Muscle of back (tissue), 11 donors: ENCODE data around the gene CNTRL. TPM values are rescaled to one million over a fixed set of nuclear protein-coding genes. Genes with fewer than 3 reads are reported as not detected.

ENCODE experiments used
- DNase-seq, 3 donors: peaks; one replicate each; pipeline versions ENCODE4 v3.0.0 to v3.0.0-alpha.2; 2013
- polyA plus RNA-seq, 10 donors: library from polyadenylated mRNA; unstranded; fragments of 120-200 nt; gene quantifications; one replicate each; pipeline ENCODE4 v1.2.1, GENCODE V29; 2013; ENCODE audit not compliant: insufficient read length in 10 of 10

The CNTRL gene
- polyA plus RNA-seq, 10 donors: 12.9 to 25.0 (median 18.2) TPM

DNA sequence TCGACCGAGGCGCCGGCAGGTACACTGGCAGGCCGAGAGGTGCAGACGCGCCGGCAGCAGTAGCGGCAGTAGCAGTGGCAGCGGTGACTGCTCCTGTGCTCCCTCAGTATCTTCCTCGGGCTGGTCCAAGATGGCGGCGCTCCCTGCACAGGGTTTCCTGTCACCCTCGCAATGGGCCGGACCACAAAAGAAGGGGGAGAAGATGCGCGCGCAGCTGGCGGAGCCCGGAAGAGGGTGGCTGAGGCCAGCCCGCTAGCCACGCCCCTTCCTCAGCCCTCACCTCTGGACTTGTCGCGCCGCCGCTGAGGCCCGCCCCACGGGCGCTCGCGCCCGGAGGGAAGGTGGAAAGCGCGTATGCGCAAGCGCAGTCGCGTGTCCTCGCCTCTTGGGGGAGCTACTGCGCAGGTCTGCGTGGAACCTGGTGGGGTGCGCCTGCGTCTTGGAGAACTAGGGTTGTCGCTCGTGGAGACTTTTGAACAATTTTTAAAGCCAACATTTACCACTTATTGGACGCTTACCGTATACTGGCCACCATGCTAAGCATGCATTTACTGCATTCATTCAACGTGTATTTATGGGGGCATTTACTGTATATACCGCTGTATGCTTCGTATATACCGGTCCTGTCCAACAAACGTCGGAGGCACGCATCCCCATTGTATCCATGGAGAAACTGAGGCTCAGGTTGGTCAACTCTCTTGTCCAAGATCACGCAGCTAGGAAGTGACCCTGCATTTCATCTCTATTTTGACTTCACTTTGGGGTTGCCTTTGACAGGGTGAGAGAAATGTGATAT, 127.2 kb downstream of the CNTRL start, which contains the start of gene RAB14:
RAB14 (minus strand) TSS at position 132 of the 796 bp plus-strand sequence. CDS start 8,457 bp downstream, outside the sequence.
- DNase-seq: peak; percentile 98 to 100 (median 100)

DNA sequence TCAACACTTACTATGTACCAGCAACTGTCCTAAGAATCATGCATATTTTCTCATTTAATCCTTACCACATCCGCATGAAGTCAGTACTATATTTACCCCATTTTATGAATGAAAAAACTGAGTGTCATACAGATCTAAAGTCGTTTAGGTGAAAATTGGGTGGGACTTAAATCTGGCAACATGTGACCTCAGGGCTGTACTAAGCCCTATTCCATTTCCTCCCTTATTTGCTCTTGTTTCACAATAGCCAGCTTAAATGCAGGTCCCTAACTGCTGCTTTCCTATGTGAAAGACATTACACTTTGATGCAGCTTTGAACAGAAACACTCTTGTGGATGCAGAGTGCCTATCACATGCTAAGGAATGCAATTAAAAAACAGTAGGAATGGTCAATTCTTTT, 129.4 kb downstream of the CNTRL start:
- DNase-seq: no peak

DNA sequence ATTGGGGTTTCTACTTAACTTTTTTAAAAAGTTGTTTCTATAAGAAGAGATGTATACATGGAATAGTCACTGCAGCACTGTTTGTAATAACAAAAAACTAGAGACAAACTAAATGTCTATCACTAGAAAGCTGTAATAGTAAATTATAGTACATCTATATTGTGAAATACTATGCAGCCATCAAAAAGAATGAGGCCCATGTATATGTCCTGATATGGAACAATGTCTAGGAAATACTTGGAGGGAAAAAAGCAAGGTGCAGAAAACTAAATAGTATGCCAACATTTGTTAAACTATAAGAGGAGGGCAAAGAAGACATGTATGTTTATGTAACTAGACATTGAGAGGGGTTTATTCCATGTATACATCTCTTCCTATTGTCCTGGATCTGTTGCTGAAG, 129.9 kb downstream of the CNTRL start:
- no peak for DNase-seq

DNA sequence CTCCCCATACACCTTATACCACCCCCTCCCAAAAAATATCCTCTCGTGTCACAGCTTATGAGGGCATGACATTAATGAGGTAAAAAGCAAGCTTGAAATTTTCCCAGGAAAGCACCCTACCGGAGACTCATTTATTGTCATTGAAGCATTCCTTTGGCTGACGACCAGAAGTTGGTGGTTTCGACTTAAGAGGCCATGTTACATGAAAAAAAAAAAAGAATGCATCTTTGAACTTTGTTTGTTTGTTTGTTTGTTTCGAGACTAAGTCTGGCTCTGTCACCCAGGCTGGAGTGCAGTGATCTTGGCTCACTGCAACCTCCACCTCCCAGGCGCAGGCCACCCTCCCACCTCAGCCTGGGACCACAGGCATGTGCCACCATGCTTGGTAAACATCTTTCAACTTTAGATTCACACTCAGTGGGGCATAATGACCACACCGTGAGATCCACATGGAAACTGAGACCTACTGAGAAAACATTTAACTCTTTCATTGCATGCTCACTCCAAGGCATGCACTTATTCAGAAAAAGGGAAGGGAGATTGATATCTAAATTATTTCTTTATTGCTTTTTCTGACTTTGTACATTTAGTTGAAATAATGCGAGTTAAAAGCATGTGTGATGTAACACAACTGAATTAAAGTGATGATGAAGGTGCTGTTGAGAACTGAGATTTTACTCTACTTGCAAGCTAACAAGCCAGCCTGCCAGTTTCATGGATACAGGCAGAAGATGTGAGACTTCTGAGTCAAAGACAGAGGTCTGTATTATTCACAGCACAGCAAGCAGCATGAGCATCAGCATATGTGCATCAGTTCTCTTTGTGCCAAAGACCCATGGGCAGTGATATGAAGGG, 132.0 kb downstream of the CNTRL start:
- DNase-seq: no peak

DNA sequence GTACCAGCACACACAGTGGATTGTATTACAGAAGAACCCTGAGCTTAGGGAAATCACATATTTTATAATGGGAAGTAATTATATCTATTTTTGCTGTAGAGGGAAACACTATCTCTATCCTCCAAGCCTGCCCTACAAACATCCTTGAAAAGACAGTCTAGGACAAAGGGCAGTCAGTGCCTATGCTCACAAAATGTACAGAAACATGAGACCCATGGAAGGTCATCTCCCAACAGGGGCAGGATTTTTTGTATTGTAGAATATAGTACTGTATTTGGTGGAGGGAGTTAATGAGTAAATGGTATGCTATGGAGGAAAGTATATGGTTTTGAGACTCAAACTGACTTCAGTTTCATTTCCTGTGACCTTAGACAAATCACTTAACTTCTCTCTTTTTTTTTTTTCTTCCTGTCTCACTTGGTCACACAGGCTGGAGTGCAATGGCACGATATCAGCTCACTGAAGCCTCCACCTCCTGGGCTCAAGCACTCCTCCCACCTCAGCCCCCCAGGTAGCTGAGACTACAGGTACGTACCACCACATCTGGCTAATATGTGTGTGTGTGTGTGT, 132.7 kb downstream of the CNTRL start:
- no peak for DNase-seq

DNA sequence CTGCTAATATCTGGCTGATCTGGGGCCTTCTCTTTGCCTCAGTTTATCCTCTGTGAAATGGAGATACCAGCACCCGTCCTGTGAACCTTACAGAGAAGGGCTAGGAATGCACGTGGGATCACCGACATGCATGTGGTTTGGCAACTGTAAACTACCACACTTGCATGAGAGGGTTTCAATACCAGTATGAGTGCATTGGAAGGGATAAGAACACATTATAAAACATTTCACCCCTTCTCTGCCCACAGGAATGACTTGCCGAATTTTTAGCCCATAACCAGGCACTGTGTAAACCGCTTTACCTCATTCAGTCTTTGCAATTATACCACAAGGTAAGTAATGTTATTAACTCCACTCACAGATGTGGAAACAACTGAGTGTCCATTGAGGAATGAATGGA, 135.8 kb downstream of the CNTRL start:
- no peak for DNase-seq

DNA sequence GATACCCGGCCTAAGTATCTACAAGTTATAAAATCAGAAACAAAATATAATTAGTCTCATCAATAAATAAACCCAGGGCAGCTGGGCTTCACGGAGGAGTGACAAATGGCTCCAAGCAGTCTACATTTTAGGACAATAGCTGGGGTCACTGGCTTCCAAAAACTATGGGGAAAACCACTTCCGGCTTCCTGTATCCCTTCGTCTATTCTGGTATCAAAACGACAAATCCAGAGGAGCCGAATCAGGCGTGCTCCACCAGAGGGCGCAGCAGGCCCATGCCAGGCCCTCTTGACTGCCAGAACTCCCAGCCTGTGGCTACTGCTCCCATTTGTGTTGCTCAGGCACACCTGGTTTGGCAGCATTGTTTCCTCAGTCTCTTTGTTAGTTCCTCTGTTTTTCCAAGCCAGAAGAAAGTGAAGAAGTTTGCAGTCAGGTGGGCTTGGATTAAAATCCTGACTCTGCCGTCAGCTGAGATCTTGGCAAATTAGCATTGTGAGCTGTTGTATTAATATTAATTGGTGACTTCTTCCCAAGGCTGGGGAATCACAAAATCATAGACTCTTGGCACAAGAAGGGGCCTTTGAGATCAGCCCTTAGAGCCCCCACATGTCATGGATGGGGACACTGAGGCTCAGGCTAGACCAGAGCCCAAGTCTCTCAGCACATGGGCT, 138.5 kb downstream of the CNTRL start:
- peak; percentile 83 to 94 (median 90) for DNase-seq

DNA sequence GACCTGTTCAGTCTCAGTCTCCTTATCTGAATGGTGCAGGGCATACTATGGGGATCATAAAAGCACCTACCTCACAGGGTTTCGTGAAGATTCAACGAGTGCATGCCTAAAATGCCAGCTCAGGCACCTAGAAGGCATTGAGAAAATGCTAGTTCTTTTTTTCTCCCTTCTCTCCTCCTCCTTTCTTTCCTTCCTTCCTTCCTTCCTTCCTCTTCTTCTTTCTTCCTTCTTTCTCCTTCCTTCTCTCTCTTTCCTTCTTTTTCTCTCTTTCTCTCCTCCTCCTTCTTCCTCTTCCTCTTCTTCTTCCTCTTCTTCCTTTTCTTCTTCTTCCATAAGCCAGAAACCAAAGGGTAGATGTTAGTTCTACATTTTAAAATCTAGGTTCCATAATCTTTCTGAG, 139.2 kb downstream of the CNTRL start:
- no peak for DNase-seq

DNA sequence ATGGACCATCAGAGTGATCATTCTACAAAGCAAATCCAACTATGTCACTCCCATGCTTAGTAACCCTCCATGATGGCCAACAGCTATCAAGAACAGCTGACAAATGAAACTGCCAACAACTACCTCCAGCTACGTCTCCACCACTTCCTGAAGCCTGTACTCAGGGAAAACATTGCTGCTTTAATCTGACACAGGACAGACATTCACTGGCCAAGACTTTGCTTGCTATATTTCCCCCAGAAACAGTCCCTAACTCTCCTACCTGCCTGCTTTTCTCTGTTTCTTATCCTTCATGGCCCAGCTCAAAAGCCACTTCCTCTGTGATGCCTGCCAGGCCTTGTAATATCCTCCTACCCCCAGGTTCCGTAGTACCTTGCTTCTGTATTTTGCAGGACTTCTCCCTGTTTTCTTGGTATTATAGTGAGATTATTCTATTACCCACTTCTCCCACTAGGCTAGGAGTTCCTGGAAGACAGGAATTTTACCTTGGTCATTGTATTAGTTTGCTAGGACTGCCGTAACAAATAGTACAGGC, 141.6 kb downstream of the CNTRL start:
- DNase-seq: no peak

DNA sequence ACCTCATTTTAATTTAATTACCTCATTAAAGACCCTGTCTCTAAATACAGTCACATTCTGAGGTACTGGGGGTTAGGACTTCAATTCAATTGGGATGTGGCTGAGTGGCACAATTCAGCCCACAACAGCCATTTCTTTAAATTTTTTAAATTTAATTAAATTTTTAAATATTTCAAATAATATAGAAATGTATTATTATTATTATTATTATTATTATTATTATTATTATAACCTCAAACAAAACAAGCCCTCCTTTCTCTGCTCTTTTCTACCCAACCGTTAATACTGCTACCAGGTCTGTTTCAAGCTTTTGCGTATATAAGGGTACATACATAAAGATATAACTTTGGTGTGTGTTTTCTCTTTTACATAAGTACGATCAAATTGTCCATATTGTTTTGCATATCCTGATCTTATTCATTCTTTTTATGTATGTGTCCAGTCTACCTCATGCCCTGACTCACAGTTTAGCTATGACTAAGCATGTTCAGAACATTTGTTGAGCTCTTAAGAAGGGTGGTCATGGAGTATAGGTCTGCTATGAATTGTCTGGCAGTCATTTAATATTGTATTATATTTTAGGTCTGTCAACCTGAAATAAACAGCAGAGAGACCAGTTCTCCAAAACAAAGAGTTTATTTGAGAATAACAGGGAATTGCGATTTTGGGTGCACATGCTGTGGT, 143.0 kb downstream of the CNTRL start:
- DNase-seq: no peak

DNA sequence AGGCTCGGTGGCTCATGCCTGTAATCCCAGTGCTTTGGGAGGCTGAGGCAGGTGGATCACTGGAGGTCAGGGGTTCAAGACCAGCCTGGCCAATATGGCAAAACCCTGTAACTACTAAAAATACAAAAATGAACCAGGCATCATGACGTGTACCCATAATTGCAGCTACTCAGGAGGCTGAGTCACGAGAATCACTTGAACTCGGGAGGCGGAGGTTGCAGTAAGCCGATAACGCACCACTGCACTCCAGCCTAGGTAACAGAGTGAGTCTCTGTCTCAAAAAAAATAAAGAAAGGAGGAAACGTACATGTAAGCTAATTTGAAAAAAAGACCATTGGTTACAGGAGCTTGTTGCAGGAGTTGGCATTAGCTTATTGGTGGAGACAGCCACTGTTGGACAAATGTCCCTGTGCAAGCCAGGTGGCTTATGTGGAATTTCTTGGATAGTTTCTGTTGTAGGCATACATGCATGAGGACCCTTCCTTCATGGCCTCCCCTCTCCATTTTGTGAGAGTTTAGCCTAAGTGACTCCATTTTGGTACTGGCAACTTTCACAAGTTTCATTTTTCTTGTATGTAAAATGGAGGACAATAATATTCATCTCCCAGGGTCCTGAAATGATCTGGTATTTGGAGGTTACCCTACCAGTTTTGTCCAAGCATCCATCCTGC, 143.7 kb downstream of the CNTRL start:
- DNase-seq: no peak

DNA sequence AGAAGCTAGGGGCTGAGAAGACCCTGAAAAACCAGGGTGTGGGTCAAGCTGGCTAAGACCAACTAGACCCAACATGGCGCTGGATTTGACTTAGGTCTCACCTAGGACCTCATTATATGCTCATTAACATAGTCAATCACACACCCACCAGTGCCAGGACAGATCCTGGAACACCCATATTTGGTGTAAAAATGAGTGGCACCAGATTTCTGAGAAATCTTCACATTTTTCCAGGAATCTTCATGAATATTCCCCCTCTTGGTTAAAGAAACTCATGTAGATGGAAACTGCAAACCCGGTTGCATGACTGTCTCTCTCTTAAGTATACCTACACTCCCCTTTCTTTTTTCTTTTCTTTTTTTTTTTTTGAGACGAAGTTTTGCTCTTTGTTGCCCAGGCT, 144.8 kb downstream of the CNTRL start:
- no peak for DNase-seq

DNA sequence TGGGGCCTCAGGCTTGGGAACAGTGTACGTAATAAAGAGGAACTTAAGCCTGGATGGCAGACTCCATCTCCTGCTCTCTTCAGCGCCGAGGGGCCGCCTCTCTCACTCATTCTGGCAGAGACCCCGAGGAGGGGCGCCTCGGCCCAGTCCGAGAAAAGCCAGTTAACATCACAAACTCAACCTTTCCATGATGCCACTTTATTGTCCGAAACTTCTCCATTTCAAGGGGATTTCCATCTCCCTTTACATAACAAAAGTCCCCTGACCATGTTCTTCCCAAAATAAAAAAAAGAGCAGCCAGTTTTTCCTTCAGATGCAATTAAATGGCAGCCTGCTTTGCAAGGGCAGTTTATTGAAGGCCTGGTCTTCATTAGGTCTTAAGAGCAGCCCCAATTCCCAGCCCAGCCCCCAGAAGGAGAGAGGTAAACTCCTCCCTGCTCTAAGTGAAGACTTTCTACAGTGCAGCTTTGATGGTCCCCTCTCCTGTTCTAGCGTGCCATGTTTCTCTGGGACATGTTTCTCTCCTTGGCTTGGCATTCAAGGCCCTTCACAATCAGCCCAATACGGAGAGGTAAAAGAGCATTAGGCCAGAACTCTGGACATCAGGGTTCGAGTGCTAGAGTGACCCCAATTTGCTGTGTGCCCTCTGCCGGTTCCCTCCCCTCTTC, 146.4 kb downstream of the CNTRL start:
- DNase-seq: peak in 1 of 3 donors; percentile 54

DNA sequence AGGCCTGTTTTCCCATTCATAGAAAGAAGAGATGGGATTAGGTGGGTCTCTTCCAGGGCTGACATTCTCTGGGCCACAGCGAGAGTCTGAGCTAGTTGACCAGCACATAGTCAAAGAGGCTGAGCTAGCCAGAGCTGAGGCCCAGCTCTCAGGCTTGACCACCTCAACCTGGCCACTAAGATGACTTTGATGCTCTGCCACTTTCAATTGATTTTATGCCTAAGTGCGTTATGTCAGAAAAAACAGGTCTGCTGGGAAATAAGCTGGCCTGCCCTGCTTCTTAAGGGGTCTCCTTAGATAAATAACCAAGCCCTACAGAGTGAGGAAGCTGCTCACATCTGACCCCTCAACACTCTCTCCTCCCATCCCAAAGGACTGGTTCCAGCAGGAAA, 146.9 kb downstream of the CNTRL start:
- DNase-seq: no peak

DNA sequence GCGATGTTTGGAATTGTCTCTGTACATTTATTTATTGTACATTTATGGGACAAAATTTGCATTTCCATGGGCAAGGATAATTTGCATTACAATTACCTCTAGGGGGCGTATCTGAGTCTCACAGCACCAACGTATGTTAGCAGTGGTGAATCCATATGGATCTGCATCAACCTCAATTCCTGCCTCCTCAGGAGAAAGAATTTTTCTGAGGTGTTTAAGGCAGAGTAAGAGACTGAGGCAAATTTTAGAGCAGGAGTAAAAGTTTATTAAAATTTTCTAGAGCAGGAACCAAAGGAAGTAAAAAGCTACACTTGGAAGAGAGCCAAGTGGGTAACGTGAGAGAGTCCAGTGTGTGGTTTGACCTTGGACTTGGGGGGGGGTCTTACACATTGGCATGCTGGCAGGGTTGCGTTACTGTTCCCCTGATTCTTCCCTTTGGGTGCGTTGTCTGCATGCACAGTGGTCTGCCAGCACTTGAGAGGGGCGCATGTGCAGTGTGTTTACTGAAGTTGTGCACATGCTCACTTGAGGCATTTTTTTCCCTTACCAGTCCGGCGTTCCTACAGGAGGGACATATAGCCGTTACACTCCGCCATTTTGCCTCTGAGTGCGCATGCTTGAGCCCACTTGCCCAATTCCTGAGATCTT, 147.9 kb downstream of the CNTRL start:
- DNase-seq: no peak

DNA sequence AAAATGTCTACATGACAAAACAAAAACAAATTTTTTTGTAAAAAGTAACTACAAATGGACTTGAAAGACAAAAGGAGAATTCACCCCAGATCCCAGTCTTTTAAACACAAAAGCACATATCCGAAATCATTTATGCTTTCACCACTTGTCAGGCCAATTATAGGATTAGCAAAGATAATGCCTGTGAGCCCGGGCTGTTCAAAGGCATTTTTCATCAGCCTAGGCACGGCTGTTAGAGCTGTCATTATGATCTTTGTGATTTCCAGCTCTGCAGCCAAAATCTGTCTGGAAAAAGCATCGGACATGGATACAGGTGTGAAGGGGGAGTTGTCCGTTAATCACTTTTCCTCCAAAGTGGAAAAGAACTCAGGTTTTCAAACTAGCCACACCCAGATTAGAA, 150.5 kb downstream of the CNTRL start:
- DNase-seq: no peak

DNA sequence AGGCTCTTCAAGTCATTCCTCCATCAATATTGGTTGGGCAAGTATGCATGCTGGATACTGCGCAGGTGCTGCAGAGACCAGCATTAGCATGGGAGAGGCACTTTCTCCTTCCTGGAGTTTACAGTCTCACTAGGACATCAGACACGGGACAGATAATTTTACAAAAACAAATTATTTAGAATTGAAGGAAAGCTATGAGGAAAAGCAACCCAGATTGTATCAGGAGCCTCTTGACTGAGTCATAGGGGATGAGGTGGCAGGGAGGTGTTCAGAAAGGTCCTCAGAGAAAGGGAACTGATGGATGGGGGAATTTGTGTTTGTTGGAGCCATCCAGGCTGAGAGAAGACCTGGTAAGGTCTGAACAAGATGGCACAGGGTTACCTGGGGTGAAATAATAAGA, 151.4 kb downstream of the CNTRL start:
- DNase-seq: no peak
